BE2C (cell line): ENCODE data around the gene TBC1D10A.

Source experiments
- DNase-seq: peaks from one replicate; pipeline ENCODE4 v3.0.0-alpha.2; 2020
- H3K27me3 ChIP-seq: fragments of 250-450 bp; sonication (Bioruptor Pico); 2 replicates; pipeline ENCODE4 v1.5.1; 2020; ENCODE audit warnings: mild to moderate bottlenecking
- H3K36me3 ChIP-seq: fragments of 250-450 bp; sonication (Bioruptor Pico); 2 replicates; pipeline ENCODE4 v1.5.1; 2020; ENCODE audit warnings: mild to moderate bottlenecking
- H3K4me1 ChIP-seq: fragments of 250-450 bp; sonication (Bioruptor Pico); 2 replicates; pipeline ENCODE4 v1.5.1; 2020
- H3K4me3 ChIP-seq: 2 replicates; pipeline ENCODE4 v1.5.1; 2011; ENCODE audit warnings: low read depth, low read length
- H3K9me3 ChIP-seq: fragments of 250-450 bp; sonication (Bioruptor Pico); 2 replicates; pipeline ENCODE4 v1.5.1; 2020
- CTCF ChIP-seq: IDR thresholded peaks from 2 replicates; pipeline ENCODE4 v1.5.1; 2012; ENCODE audit warnings: mild to moderate bottlenecking, low read depth, low read length

TBC1D10A gene

GRCh38 chr22:30358541-30358940 is 31.8 kb upstream of the TBC1D10A start:
- H3K4me1 ChIP-seq, result no peaks in the 10 kb centered on the region
- no peaks in the 10 kb centered on the region; the same call in 1 of the 2 replicates for H3K36me3 ChIP-seq
- TF ChIP-seq CTCF, result no peak
- DNase-seq, result no peak
- no peaks in the 10 kb centered on the region for H3K9me3 ChIP-seq
- H3K4me3 ChIP-seq, result no peak overlapping the region
- no peaks in the 10 kb centered on the region for H3K27me3 ChIP-seq

GRCh38 chr22:30357650-30358215 is 31.0 kb upstream of the TBC1D10A start:
- Histone ChIP-seq H3K4me1 (no peaks in the 10 kb centered on the region), H3K9me3 (no peaks in the 10 kb centered on the region), H3K36me3 (peaks cover 5% of the 10 kb centered on the region), H3K4me3 (no peak overlapping the region; the same call in 1 of the 2 replicates), H3K27me3 (no peaks in the 10 kb centered on the region)
- DNase-seq, result no peak
- TF ChIP-seq CTCF, result no peak

- Histone ChIP-seq H3K27me3 (no peaks in the 10 kb centered on the region), H3K4me3 (peak overlapping the region; percentile 99), H3K9me3 (no peaks in the 10 kb centered on the region), H3K4me1 (no peaks in the 10 kb centered on the region), H3K36me3 (peaks cover 10% of the 10 kb centered on the region)
- TF ChIP-seq CTCF, result no peak
- DNase-seq, result no peak
These were observed 30.5 kb upstream of the TBC1D10A start for GRCh38 chr22:30357236-30357570.

- DNase-seq, result peak; percentile 94
- no peaks in the 10 kb centered on the region for H3K27me3 ChIP-seq
- peaks cover 11% of the 10 kb centered on the region for H3K36me3 ChIP-seq
- no peak for TF ChIP-seq CTCF
- H3K4me3 ChIP-seq, result peak within 1 kb of the TSS; percentile 99
- no peaks in the 10 kb centered on the region for H3K9me3 ChIP-seq
- no peaks in the 10 kb centered on the region for H3K4me1 ChIP-seq
These were observed 29.9 kb upstream of the TBC1D10A start, which contains the start of the genes CCDC157 and SF3A1 for GRCh38 chr22:30356449-30357235. TSS of gene CCDC157 (plus strand) at chr22:30357007. CDS start at chr22:30366001, 8,994 bp downstream. TSS of gene SF3A1 (minus strand) at chr22:30356894. CDS start at chr22:30356792, 102 bp downstream.

GRCh38 chr22:30354644-30355043 is 27.9 kb upstream of the TBC1D10A start:
- H3K4me1 ChIP-seq, result no peaks in the 10 kb centered on the region
- TF ChIP-seq CTCF, result no peak
- H3K36me3 ChIP-seq, result peaks cover 29% of the 10 kb centered on the region
- H3K9me3 ChIP-seq, result no peaks in the 10 kb centered on the region
- DNase-seq, result no peak
- no peak overlapping the region for H3K4me3 ChIP-seq
- H3K27me3 ChIP-seq, result no peaks in the 10 kb centered on the region

- no peak for TF ChIP-seq CTCF
- no peak for DNase-seq
- H3K36me3 ChIP-seq, result peaks cover 48% of the 10 kb centered on the region
These were observed 24.5 kb upstream of the TBC1D10A start for GRCh38 chr22:30351226-30351625.

More at GRCh38 chr22:30351226-30351625, 24.5 kb upstream of the TBC1D10A start:
- Histone ChIP-seq H3K4me3 (no peak overlapping the region), H3K9me3 (no peaks in the 10 kb centered on the region), H3K27me3 (no peaks in the 10 kb centered on the region), H3K4me1 (no peaks in the 10 kb centered on the region)
